Liver (tissue), 3 donors: ENCODE data around the gene IL12RB1.

Source experiments
- ATF3 ChIP-seq: IDR thresholded peaks from 2 replicates; pipeline ENCODE4 v1.6.1; 2016; ENCODE audit warnings: antibody characterized with exemption
- CTCF ChIP-seq: fragments of 150-350 bp; IDR thresholded peaks from 2 replicates; pipeline ENCODE4 v1.5.1; 2017; ENCODE audit warnings: improper control_type of control experiment, low read depth, low read length; ENCODE audit not compliant: missing input control
- GABPA ChIP-seq, 2 donors: IDR thresholded peaks in 1 of 2; conservative IDR thresholded peaks in 1 of 2; 2 replicates each; pipeline ENCODE4 v1.6.1; 2016; ENCODE audit warnings: antibody characterized with exemption in 2 of 2, mild to moderate bottlenecking in 1 of 2, moderate library complexity in 1 of 2
- RAD21 ChIP-seq, 2 donors: IDR thresholded peaks; 2 replicates each; pipeline ENCODE4 v1.6.1; 2016; ENCODE audit warnings: antibody characterized with exemption in 2 of 2, mild to moderate bottlenecking in 2 of 2
- REST ChIP-seq: IDR thresholded peaks from 2 replicates; pipeline ENCODE4 v1.6.1; 2016; ENCODE audit warnings: antibody characterized with exemption, mild to moderate bottlenecking
- SP1 ChIP-seq: IDR thresholded peaks from 2 replicates; pipeline ENCODE4 v1.6.1; 2018; ENCODE audit warnings: antibody characterized with exemption, mild to moderate bottlenecking
- TF ChIP-seq, protein P1 (sequence below): IDR thresholded peaks from 2 replicates; pipeline ENCODE4 v1.6.1; 2016; ENCODE audit warnings: antibody characterized with exemption
- donor health status: healthy.
- donor health status: healthy.

DNA sequence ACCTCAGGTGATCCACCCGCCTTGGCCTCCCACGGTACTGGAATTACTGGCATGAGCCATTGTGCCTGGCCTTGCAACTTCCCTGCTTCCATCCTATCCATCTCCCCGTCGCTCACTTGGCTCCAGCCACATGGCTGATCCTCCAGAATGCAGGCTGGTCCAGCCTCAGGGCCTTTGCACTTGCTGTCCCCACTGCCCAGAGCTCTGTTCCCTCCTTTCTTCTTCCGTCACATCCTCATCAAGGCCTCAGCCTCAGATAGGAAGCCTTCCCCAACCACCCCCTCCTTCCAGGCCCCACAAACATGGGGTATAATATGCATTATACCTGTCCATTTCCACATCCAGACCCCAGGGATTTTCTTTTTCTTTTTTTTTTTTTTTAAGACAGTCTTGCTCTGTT is 27.1 kb upstream of the IL12RB1 start:
- TF ChIP-seq ATF3, result no peak
- no peak for TF ChIP-seq CTCF
- no peak for TF ChIP-seq SP1
- TF ChIP-seq, protein P1, sequence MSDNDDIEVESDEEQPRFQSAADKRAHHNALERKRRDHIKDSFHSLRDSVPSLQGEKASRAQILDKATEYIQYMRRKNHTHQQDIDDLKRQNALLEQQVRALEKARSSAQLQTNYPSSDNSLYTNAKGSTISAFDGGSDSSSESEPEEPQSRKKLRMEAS, result no peak
- no peak for TF ChIP-seq RAD21 (IDR thresholded peaks at IDR 0.05)
- TF ChIP-seq GABPA (IDR thresholded peaks at IDR 0.05 in 1 of 2, conservative IDR thresholded peaks at IDR 0.05 in 1 of 2), result no peak
- no peak for TF ChIP-seq REST
